Umbilical cord (tissue), 2 donors: ENCODE results near the gene SREK1. TPM values are rescaled to one million over a fixed set of nuclear protein-coding genes. Genes with fewer than 3 reads are reported as not detected.
"Not testable (repeated sequence)": the region's sequence is repeated elsewhere in the genome, so short reads cannot be mapped to it uniquely, and the experiment has no call there.

Experiments used
- DNase-seq: peaks from one replicate; pipeline ENCODE4 v3.0.0-alpha.2; 2015; ENCODE audit warnings: low spot score
- total RNA-seq: library from RNA; depleted of rRNA; stranded (reverse); fragments of >200 nt; gene quantifications from one replicate; pipeline ENCODE4 v1.2.3, GENCODE V29; 2014; ENCODE audit warnings: low replicate concordance; ENCODE audit not compliant: insufficient read depth

SREK1 gene
- total RNA-seq, 1 donor from 2014 or later: 131 TPM

DNA sequence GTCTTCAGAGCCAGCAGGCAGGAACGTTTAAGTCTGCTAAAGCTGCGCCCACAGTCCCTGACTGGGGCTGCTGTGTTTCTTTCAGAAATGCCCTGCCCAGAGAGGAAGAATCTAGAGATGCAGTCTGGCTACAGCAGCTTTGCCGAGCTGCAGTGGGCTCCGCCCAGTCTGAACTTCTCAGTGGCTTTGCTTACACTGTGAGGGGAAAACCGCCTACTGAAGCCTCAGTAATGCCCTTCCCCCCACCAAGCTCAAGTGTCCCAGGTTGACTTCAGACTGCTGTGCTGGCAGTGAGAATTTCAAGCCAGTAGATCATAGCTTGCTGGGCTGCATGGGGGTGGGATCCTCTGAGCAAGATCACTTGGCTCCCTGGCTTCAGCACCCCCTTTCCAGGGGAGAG, 78.4 kb downstream of the SREK1 start:
- no peak for DNase-seq

DNA sequence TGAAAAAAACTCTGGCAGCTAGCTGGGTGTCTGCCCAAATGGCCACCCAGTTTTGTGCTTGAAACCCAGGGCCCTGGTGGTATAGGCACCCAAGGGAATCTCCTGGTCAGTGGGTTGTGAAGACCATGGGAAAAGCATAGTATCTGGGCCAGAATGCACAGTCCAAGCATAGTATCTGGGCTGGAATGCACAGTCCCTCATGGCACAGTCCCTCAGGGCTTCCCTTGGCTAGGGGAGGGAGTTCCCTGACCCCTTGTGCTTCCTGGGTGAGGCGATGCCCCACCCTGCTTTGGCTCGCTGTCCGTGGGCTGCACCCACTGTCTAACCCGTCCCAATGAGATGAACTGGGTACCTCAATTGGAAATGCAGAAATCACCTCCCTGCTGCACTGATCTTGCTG, 78.8 kb downstream of the SREK1 start:
- DNase-seq: not testable (repeated sequence)

DNA sequence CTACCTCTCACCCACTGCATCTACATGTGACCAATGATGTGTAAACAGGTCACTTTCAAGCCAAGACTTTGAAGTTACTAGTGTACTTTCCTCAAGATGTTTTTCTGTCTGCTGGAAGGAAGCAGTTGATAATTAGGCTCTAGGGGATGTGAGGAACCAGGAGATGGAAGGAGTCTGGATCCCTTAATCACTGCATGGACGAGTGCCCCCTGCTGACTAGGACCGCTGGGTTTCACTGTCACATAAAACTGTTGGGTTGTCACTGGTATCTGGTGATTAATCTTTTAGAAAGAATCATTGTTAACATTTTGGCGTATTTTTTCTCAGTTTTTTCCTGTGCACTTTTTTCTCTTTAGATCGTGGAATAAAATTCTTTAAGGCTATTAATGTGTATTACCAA, 79.5 kb downstream of the SREK1 start:
- no peak for DNase-seq

DNA sequence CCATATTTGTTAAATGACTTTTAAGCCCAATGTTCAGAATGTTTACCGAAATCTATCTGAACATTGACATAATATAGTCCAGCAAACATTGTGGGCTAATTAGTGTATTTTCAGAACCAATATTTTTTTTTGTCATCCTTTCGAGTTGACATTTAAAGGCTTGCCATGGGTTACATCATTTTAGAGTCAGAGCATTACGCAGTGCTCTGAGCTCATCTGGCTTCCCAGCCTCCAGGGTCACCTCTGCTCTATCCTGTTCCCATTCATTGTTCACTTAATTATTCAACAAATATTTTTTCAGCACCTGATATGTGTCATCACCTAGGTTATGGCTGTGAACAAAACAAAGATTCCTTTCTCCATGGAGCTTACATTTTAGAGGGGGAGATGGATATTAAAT, 80.2 kb downstream of the SREK1 start:
- DNase-seq: no peak

DNA sequence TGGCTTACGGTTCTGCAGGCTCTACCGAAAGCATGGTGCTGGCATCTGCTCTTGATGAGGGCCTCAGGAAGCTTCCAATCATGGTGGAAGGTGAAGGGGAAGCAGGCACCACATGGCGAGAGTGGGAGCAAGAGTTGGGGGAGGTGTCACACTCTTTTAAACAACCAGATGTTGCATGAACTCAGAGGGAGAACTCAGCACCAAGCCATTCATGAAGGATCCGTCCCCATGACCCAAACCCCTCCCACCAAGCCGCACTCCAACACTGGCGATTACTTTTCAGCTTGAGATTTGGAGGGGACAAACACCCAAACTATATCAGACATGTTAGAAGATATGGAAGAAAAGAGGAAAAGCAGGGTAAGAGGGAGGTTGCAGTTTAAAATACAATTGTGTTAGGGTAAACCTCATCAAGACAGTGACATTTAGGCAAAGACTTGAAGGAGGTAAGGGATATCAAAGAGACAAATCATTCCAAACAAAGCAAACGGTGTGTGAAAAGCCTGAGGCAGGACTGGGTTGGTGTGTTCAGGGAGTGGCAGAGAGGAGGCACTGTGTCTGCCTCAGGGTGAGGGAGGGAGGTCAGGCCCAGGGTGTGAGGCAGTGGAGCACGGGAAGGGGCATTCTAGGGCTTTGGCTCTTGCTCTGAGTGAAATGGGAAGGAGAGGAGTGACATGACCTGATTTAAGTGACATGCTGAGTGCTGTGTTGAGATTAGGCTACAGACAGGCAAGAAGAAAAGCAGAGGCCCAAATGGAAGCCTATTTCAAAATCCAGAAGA, 80.9 kb downstream of the SREK1 start:
- no peak for DNase-seq

DNA sequence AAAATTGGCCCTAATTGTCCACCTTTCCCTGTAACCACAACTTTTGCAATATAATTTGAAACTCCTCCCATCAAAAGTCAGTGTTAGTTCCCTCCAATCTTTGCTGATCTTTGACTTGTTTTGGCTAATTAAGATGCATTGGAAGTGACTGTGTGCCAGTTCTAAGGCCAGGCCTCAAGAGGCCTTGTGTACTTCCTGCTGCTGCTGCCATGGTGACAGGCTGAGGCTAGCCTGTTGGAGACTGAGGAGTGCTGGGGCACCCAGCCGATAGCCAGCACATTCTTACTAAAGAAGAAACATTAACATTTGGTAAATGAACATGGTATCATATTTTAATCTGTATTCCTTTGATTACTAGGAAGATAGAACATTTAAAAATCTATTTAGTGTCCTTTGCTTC, 86.5 kb downstream of the SREK1 start:
- DNase-seq: no peak

DNA sequence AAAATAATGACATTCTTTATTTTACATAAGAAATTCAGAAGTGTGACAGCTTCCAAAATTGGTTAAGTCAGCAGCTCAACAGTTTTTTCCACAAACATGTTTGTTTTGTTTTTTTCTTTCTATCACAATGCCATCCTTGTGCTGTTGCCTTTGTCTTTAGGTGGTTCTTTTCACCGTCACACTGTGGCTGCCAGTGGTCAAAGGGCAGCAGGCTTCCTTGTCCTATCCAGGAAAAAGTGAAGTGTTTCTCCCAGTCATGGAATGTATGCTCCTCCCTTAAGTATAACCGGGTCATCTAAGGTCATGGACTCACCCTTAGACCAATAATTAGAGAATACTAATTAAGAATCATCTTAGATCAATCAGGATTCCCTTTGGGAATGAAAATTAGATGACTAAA, 87.4 kb downstream of the SREK1 start:
- no peak for DNase-seq

DNA sequence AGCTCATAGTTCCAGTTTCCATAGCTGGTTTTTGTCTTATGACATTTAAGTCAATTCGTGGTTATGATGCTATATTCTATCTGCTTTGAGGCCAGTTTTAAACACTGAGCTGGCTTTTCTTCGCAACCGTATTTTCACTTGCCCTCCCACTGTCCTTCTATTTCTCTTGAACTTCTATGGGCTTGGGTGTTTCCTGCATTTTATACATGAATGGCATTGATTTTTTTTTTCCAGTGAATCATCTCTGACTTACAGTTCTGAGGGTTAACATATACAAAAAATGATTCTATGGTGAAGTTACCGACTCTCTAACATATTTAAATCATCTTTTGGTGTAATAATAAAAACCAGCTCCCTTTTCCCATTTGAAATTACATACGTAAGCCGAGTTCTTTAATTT, 88.2 kb downstream of the SREK1 start:
- no peak for DNase-seq

DNA sequence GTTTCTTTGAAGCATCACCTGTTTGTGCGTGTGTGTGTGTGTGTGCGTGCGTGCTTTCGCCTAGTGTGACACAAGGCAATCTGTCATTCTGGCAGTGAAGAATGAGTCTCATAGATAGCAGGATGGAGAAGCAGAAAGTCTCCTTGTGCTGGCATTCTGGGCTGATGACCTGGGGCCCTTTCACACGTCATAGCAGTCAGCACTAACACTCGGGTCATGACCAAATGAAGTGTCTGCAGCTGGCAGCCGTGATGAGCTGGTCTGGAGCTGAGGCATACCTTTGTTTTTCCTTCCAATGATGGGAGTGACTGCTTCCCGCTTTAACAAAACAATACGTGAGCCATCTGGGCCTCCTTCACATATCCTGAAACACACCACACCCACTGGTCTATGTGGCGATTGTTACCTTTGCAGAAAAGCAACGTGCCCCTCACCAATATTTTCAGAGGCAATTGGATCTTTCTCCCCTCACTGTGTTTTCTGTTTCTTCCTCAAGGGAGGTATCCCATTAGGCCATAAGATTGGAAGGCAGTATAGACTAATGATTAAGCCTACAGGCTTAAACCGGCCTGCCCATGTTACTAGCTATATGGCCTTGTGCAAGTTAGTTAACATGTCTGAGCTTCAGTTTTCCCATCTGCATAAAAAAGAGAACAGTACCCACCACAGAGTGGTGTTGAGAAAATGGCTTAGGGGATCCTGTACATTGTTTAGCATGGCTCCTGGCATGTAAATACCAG, 88.8 kb downstream of the SREK1 start:
- DNase-seq: no peak

Other genes with a start within 250 kb of the SREK1 start
- gene ERBIN, start 217.7 kb upstream of the SREK1 start, total RNA-seq: 119 TPM